Measurements from ENCODE around the gene DSPP. TPM values are rescaled to one million over a fixed set of nuclear protein-coding genes. Genes with fewer than 3 reads are reported as not detected.

The DSPP gene
- total and polyA plus RNA-seq, 2 of the 8 experiments (the other 6 are each of a cell fraction or from before 2014, with no cell fraction given), result not detected

GRCh38 chr4:87574996-87575395 lies 33.3 kb upstream of the DSPP start:
- Histone ChIP-seq H2BK5ac (ENCODE audit: low read depth, low read length) (no peak overlapping the region), H3K18ac (ENCODE audit: extremely low read depth, low read length) (no peak overlapping the region), H3K27ac (ENCODE audit: low read depth, low read length) (no peak overlapping the region), H2BK12ac (ENCODE audit: low read depth, low read length) (no peak overlapping the region), H2BK15ac (ENCODE audit: low read length) (no peak overlapping the region), H4K5ac (ENCODE audit: insufficient read length, low read depth, low read length) (no peak overlapping the region), H3K9ac (replicated peaks in 1 of 4; ENCODE audit: extremely low read depth in 1 of 4, low read depth in 3 of 4, low read length in 3 of 4) (no peak overlapping the region), H3K27me3 (replicated peaks in 1 of 4; ENCODE audit: control insufficient read depth in 3 of 4, extremely low read depth in 1 of 4, insufficient read depth in 3 of 4, low read length in 3 of 4) (no peaks in the 10 kb centered on the region), H3K79me2 (ENCODE audit: control insufficient read depth in 1 of 2, insufficient read depth in 2 of 2, low read length in 2 of 2) (no peaks in the 10 kb centered on the region), H4K8ac (ENCODE audit: extremely low read depth, insufficient read depth, low read length) (no peak overlapping the region), H3K36me3 (ENCODE audit: control insufficient read depth in 2 of 4, insufficient read depth in 4 of 4, low read length in 3 of 4) (no peaks in the 10 kb centered on the region), H3K14ac (ENCODE audit: insufficient read length) (no peak overlapping the region), H2AK5ac (ENCODE audit: low read depth, low read length) (no peak overlapping the region), H3K79me1 (ENCODE audit: low read depth, low read length) (no peaks in the 10 kb centered on the region), H3K23me2 (ENCODE audit: low read depth, low read length) (no peaks in the 10 kb centered on the region), H3K4me3 (ENCODE audit: extremely low read depth in 1 of 4, insufficient read depth in 2 of 4, low read depth in 3 of 4, low read length in 4 of 4) (no peak overlapping the region), H3K9me3 (ENCODE audit: insufficient read depth in 2 of 2, low read depth in 1 of 2, low read length in 1 of 2) (no peaks in the 10 kb centered on the region), H3K4me2 (ENCODE audit: insufficient read depth in 1 of 2, low read depth in 2 of 2, low read length in 2 of 2) (no peak overlapping the region), H3K56ac (replicated peaks; ENCODE audit: insufficient read length, low read depth, low read length) (no peak overlapping the region), H2AFZ (ENCODE audit: low read length) (no peak overlapping the region), H4K20me1 (replicated peaks in 1 of 2; ENCODE audit: control insufficient read depth in 1 of 2, insufficient read depth in 2 of 2, low read length in 2 of 2) (no peaks in the 10 kb centered on the region), H3K4me1 (replicated peaks in 1 of 4; ENCODE audit: control insufficient read depth in 3 of 4, insufficient read depth in 4 of 4, low read length in 3 of 4) (peaks cover 0 to 3% (median 0%) of the 10 kb centered on the region in 4 experiments; a peak in 1 of 7 replicates), H3K23ac (ENCODE audit: insufficient read length) (no peak overlapping the region), H2BK20ac (ENCODE audit: low read length) (no peak overlapping the region), H4K91ac (replicated peaks; ENCODE audit: insufficient read length, low read length) (no peak overlapping the region), H3K4ac (replicated peaks; ENCODE audit: insufficient read length, low read depth, low read length) (no peak overlapping the region), H2BK120ac (replicated peaks; ENCODE audit: low read depth, low read length) (no peak overlapping the region)
- CTCF ChIA-PET (ENCODE audit: partially characterized antibody), result no interaction called here
- DNase-seq (ENCODE audit: low read depth in 1 of 2, low spot score in 2 of 2) (no peak), FAIRE-seq (no peak)
- TF ChIP-seq GTF2F1 (IDR thresholded peaks at IDR 0.05; ENCODE audit: borderline replicate concordance, low read depth, low read length) (no peak), SIRT6 (IDR thresholded peaks at IDR 0.05; ENCODE audit: low read length) (no peak), CBX8 (IDR thresholded peaks at IDR 0.05; ENCODE audit: borderline replicate concordance, low read depth, low read length) (no peak), FOSL1 (IDR thresholded peaks at IDR 0.05; ENCODE audit: insufficient read depth, low read depth, low read length) (no peak), SUZ12 (IDR thresholded peaks at IDR 0.05; ENCODE audit: low read length) (no peak), EGR1 (IDR thresholded peaks at IDR 0.05; ENCODE audit: borderline replicate concordance, low read depth, low read length) (no peak), CREB1 (IDR thresholded peaks at IDR 0.05) (no peak)
- WGBS, 2 experiments (ENCODE audit: extremely low coverage in 1 of 2, insufficient coverage in 1 of 2, insufficient read length in 1 of 2, insufficient replicate concordance in 2 of 2, low coverage in 1 of 2, low lambda C conversion rate in 2 of 2, missing lambda C conversion rate in 1 of 2), result 60% methylated on average over 3 of the region's 3 CpGs; no CpG with 5 or more reads in 1 of the 2 experiments
- POLR2A ChIA-PET (ENCODE audit: partially characterized antibody), result no interaction called here
